HepG2 (cell line): ENCODE data around the gene RPGRIP1. TPM values are rescaled to one million over a fixed set of nuclear protein-coding genes. Genes with fewer than 3 reads are reported as not detected.

Source experiments
- DZIP1 ChIP-seq: sonication (generic); formaldehyde crosslinking; IDR thresholded peaks from 2 replicates; pipeline ENCODE4 v1.5.0; 2020; ENCODE audit warnings: mild to moderate bottlenecking, missing genetic modification reagents
- FLYWCH1 ChIP-seq: sonication (generic); formaldehyde crosslinking; IDR thresholded peaks from 2 replicates; pipeline ENCODE4 v1.8.1; 2023; ENCODE audit warnings: mild to moderate bottlenecking, missing genetic modification reagents
- HINFP ChIP-seq: sonication (generic); formaldehyde crosslinking; IDR thresholded peaks from 2 replicates; pipeline ENCODE4 v1.4.0; 2020; ENCODE audit warnings: low read depth, mild to moderate bottlenecking, missing genetic modification reagents
- KDM1A ChIP-seq: IDR thresholded peaks from 2 replicates; pipeline ENCODE4 v1.6.1; 2016; ENCODE audit warnings: missing compliant biosample characterization
- MAZ ChIP-seq, 2 experiments: sonication (generic) in 1 of 2; formaldehyde crosslinking in 1 of 2; IDR thresholded peaks; 2 replicates each; pipeline versions ENCODE4 v1.5.0 to v1.6.1; 2012 to 2020; ENCODE audit warnings: low read depth in 2 of 2, mild to moderate bottlenecking in 2 of 2, borderline replicate concordance in 1 of 2, improper control_type of control experiment in 1 of 2, low read length in 1 of 2, missing genetic modification reagents in 1 of 2, moderate library complexity in 1 of 2
- MTA1 ChIP-seq: sonication (generic); formaldehyde crosslinking; IDR thresholded peaks from 2 replicates; pipeline ENCODE4 v1.4.0; 2020; ENCODE audit warnings: missing genetic modification reagents, mild to moderate bottlenecking, borderline replicate concordance
- NONO ChIP-seq, 2 experiments: fragments of 450-650 bp in 1 of 2; sonication (generic) in 1 of 2; formaldehyde crosslinking in 1 of 2; IDR thresholded peaks in 1 of 2; conservative IDR thresholded peaks in 1 of 2; 2 replicates each; pipeline versions ENCODE4 v1.6.1 to v1.8.0; 2017 to 2022; ENCODE audit warnings: mild to moderate bottlenecking in 1 of 2, missing genetic modification reagents in 1 of 2, moderate library complexity in 1 of 2
- NR2F1 ChIP-seq, 2 experiments: fragments of 450-650 bp in 1 of 2; formaldehyde crosslinking in 1 of 2; IDR thresholded peaks; 2 replicates each; pipeline versions ENCODE4 v1.5.0 to v1.6.1; 2016 to 2020; ENCODE audit warnings: mild to moderate bottlenecking in 1 of 2, missing compliant biosample characterization in 1 of 2, missing genetic modification reagents in 1 of 2, moderate library complexity in 1 of 2
- NR2F6 ChIP-seq, 2 experiments: IDR thresholded peaks; 2 replicates each; pipeline ENCODE4 v1.6.1; 2016; ENCODE audit warnings: antibody characterized with exemption in 1 of 2, mild to moderate bottlenecking in 1 of 2
- PLRG1 ChIP-seq: fragments of 450-650 bp; conservative IDR thresholded peaks from 2 replicates; pipeline ENCODE4 v1.6.1; 2016
- POLR2A ChIP-seq, 2 experiments: IDR thresholded peaks; 2 replicates each; pipeline ENCODE4 v1.6.1; 2011; ENCODE audit warnings: low read depth in 2 of 2, low read length in 2 of 2, mild to moderate bottlenecking in 1 of 2, moderate library complexity in 1 of 2; ENCODE audit not compliant: insufficient read depth in 1 of 2
- RBFOX2 ChIP-seq: fragments of 200-400 bp; formaldehyde crosslinking; IDR thresholded peaks from 2 replicates; pipeline ENCODE4 v1.6.1; 2017; ENCODE audit warnings: low read depth, mild to moderate bottlenecking, low read length
- SNAI1 ChIP-seq: sonication (generic); formaldehyde crosslinking; IDR thresholded peaks from 2 replicates; pipeline ENCODE4 v1.5.0; 2020; ENCODE audit warnings: mild to moderate bottlenecking, missing genetic modification reagents, borderline replicate concordance
- SNAPC2 ChIP-seq: sonication (generic); formaldehyde crosslinking; IDR thresholded peaks from 2 replicates; pipeline ENCODE4 v1.8.1; 2022; ENCODE audit warnings: mild to moderate bottlenecking, missing genetic modification reagents
- SNRNP70 ChIP-seq: fragments of 200-400 bp; formaldehyde crosslinking; IDR thresholded peaks from 2 replicates; pipeline ENCODE4 v1.6.1; 2017; ENCODE audit warnings: mild to moderate bottlenecking, low read depth, low read length, moderate library complexity
- SRSF1 ChIP-seq: fragments of 200-400 bp; formaldehyde crosslinking; optimal IDR thresholded peaks from 2 replicates; pipeline ENCODE3; 2017; ENCODE audit warnings: mild to moderate bottlenecking, low read depth, low read length, moderate library complexity
- ZBTB14 ChIP-seq: sonication (generic); formaldehyde crosslinking; IDR thresholded peaks from 2 replicates; pipeline ENCODE4 v1.4.0; 2020; ENCODE audit warnings: missing genetic modification reagents
- ZBTB7B ChIP-seq: sonication (generic); formaldehyde crosslinking; IDR thresholded peaks from 2 replicates; pipeline ENCODE4 v1.4.0; 2020; ENCODE audit warnings: missing genetic modification reagents
- ZNF136 ChIP-seq: sonication (generic); formaldehyde crosslinking; IDR thresholded peaks from 2 replicates; pipeline ENCODE4 v1.8.1; 2022; ENCODE audit warnings: low read depth, mild to moderate bottlenecking, moderate library complexity, missing genetic modification reagents
- ZNF207 ChIP-seq: fragments of 450-650 bp; IDR thresholded peaks from 2 replicates; pipeline ENCODE4 v1.6.1; 2016; ENCODE audit warnings: antibody characterized with exemption, borderline replicate concordance
- ZNF547 ChIP-seq: sonication (generic); formaldehyde crosslinking; IDR thresholded peaks from 2 replicates; pipeline ENCODE4 v1.5.1; 2020; ENCODE audit warnings: mild to moderate bottlenecking, missing genetic modification reagents
- ZNF557 ChIP-seq: sonication (generic); formaldehyde crosslinking; IDR thresholded peaks from 2 replicates; pipeline ENCODE4 v1.4.0; 2020; ENCODE audit warnings: missing genetic modification reagents
- ZNF652 ChIP-seq: IDR thresholded peaks from 2 replicates; pipeline ENCODE4 v1.6.1; 2016; ENCODE audit warnings: low read depth, borderline replicate concordance
- ZNF709 ChIP-seq: sonication (generic); formaldehyde crosslinking; IDR thresholded peaks from 2 replicates; pipeline ENCODE4 v1.5.0; 2020; ENCODE audit warnings: mild to moderate bottlenecking, missing genetic modification reagents
- polyA plus RNA-seq, 8 experiments: library from polyadenylated mRNA; depleted of rRNA in 3 of 8; stranded (reverse) in 7 of 8; unstranded in 1 of 8; fragments of >200 nt; fragmentation: Illumina TruSeq in 4 of 8; extraction: Trizol in 4 of 8; gene quantifications; 2 replicates each; pipeline versions ENCODE4 v1.2.1 to v1.2.3, GENCODE V29; 2011 to 2016; ENCODE audit warnings: low read depth in 4 of 8, missing spikeins in 1 of 8, mixed read lengths in 1 of 8; ENCODE audit not compliant: insufficient read depth in 1 of 8
- total RNA-seq, 5 experiments: library from RNA; depleted of rRNA; stranded (reverse); fragments of >200 nt; fragmentation: Illumina TruSeq; extraction: Trizol; gene quantifications; 2 replicates each; pipeline ENCODE4 v1.2.3, GENCODE V29; 2016; ENCODE audit warnings: low read depth in 1 of 5

Gene RPGRIP1
- total and polyA plus RNA-seq, 2 of the 13 experiments (the other 11 are each of a cell fraction or from before 2014, with no cell fraction given): 0.13 to 1.1 TPM

GRCh38 chr14:21269252-21270046 lies 10.4 kb upstream of the RPGRIP1 start, which contains the start of gene HNRNPC (continued):
- TF ChIP-seq DZIP1 (CRISPR knock-in tag): no peak
- TF ChIP-seq ZNF557 (CRISPR knock-in tag): peak; percentile 91; the same call in 1 of the 2 replicates
- no peak for TF ChIP-seq FLYWCH1 (CRISPR knock-in tag)
- TF ChIP-seq RBFOX2: peak; percentile 91
- peak; percentile 94; the same call in 1 of the 2 replicates for TF ChIP-seq ZNF136
- TF ChIP-seq SRSF1: peak; percentile 85
- TF ChIP-seq ZNF547 (CRISPR knock-in tag): peak; percentile 86
- peak; percentile 99 for TF ChIP-seq POLR2A (IDR thresholded peaks at IDR 0.05; ENCODE audit: insufficient read depth in 1 of 2, low read depth in 2 of 2, low read length in 2 of 2)
- no peak for TF ChIP-seq HINFP (CRISPR knock-in tag)
- peak; percentile 34; the same call in 1 of the 2 replicates for TF ChIP-seq ZBTB7B
- no peak for TF ChIP-seq PLRG1
- TF ChIP-seq MTA1 (CRISPR knock-in tag): no peak
- TF ChIP-seq ZNF709: peak; percentile 86; the same call in 1 of the 2 replicates
- peak; percentile 19; the same call in 1 of the 2 replicates for TF ChIP-seq ZNF652
- no peak for TF ChIP-seq NR2F1 (CRISPR knock-in tag; IDR thresholded peaks at IDR 0.05)
- TF ChIP-seq SNRNP70: no peak
- 0 out of 2 replicates have a peak, but pooled peaks have one; percentile 29 for TF ChIP-seq KDM1A (CRISPR knock-in tag)
- TF ChIP-seq ZBTB14: no peak
- peak; percentile 95 for TF ChIP-seq SNAPC2 (CRISPR knock-in tag)
- TF ChIP-seq NONO (IDR thresholded peaks at IDR 0.05): no peak; the same call in 1 of the 2 replicates
- peak; percentile 61 for TF ChIP-seq NONO (CRISPR knock-in tag; conservative IDR thresholded peaks at IDR 0.05)
- no peak for TF ChIP-seq ZNF207
- no peak for TF ChIP-seq NR2F6 (IDR thresholded peaks at IDR 0.05)
- no peak for TF ChIP-seq NR2F6 (CRISPR knock-in tag; IDR thresholded peaks at IDR 0.05)
- TF ChIP-seq MAZ (IDR thresholded peaks at IDR 0.05; ENCODE audit: borderline replicate concordance, low read depth, low read length): peak; percentile 35; the same call in 1 of the 2 replicates
- TF ChIP-seq MAZ (CRISPR knock-in tag; IDR thresholded peaks at IDR 0.05; ENCODE audit: low read depth): peak; percentile 81
- peak; percentile 71; the same call in 1 of the 2 replicates for TF ChIP-seq SNAI1
